Peyer's patch (tissue), 4 donors: ENCODE data around the gene TCAP.

Experiments
- POLR2A ChIP-seq, 2 donors: fragments of 450-650 bp; IDR thresholded peaks; one replicate each; pipeline ENCODE4 v1.5.1; 2017; ENCODE audit warnings: antibody characterized with exemption in 2 of 2, mild to moderate bottlenecking in 2 of 2, moderate library complexity in 2 of 2
- TF ChIP-seq, protein P1 (sequence below), 6 experiments: fragments of 450-650 bp in 4 of 6; fragments of 200-600 bp in 2 of 6; sonication (generic) in 1 of 6; IDR thresholded peaks; one replicate each; pipeline ENCODE4 v1.5.1; 2017 to 2019; ENCODE audit warnings: antibody characterized with exemption in 6 of 6, mild to moderate bottlenecking in 3 of 6, moderate library complexity in 1 of 6

GRCh38 chr17:39622380-39623006 lies 42.7 kb upstream of the TCAP start:
- TF ChIP-seq, protein P1, sequence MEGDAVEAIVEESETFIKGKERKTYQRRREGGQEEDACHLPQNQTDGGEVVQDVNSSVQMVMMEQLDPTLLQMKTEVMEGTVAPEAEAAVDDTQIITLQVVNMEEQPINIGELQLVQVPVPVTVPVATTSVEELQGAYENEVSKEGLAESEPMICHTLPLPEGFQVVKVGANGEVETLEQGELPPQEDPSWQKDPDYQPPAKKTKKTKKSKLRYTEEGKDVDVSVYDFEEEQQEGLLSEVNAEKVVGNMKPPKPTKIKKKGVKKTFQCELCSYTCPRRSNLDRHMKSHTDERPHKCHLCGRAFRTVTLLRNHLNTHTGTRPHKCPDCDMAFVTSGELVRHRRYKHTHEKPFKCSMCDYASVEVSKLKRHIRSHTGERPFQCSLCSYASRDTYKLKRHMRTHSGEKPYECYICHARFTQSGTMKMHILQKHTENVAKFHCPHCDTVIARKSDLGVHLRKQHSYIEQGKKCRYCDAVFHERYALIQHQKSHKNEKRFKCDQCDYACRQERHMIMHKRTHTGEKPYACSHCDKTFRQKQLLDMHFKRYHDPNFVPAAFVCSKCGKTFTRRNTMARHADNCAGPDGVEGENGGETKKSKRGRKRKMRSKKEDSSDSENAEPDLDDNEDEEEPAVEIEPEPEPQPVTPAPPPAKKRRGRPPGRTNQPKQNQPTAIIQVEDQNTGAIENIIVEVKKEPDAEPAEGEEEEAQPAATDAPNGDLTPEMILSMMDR (IDR thresholded peaks at IDR 0.05): no peak
- no peak for TF ChIP-seq POLR2A (IDR thresholded peaks at IDR 0.05)
